ENCODE results near the gene FKBP10. TPM values are rescaled to one million over a fixed set of nuclear protein-coding genes. Genes with fewer than 3 reads are reported as not detected.

Gene FKBP10
- polyA plus RNA-seq, 1 of the 3 experiments (the other 2 are of a cell fraction) = 360 TPM

- H3F3A ChIP-seq (replicated peaks; ENCODE audit: insufficient read depth) = peaks cover 20% of the 10 kb centered on the region
- POLR2A ChIA-PET = interaction anchor here (2.2 kb wide), 1 partner anchor 13 kb away, joined by 10 read pairs; the partner anchor contains the start of gene JUP
- peaks cover 6% of the 10 kb centered on the region; the same call in 1 of the 2 replicates for H4K20me1 ChIP-seq (ENCODE audit: insufficient read depth)
- H3K27me3 ChIP-seq (ENCODE audit: insufficient read depth) = no peaks in the 10 kb centered on the region
- no peaks in the 10 kb centered on the region for H3K9me2 ChIP-seq
- no peak overlapping the region for H3K9ac ChIP-seq
- CTCF ChIA-PET = interaction anchor here (0.6 to 5.0 kb wide), 5 partner anchors 13 to 111 kb away, joined by 3 to 35 read pairs (median 9); partner anchors contain the start of gene JUP
- H3K9me3 ChIP-seq = no peaks in the 10 kb centered on the region
- no peak overlapping the region for H3K4me3 ChIP-seq (ENCODE audit: low read depth in 2 of 2, low read length in 1 of 2)
- H3K4me2 ChIP-seq = no peak overlapping the region
- peak overlapping the region in 1 of 2 experiments; percentile 56; a peak in 1 of 4 replicates for H3K27ac ChIP-seq (ENCODE audit: low read depth in 2 of 2, low read length in 1 of 2)
- WGBS (ENCODE audit: low lambda C conversion rate) = 5% methylated on average over 4 of the region's 12 CpGs
- DNase-seq = peak; percentile 71
- H3K4me1 ChIP-seq (ENCODE audit: control insufficient read depth in 1 of 2, insufficient read depth in 2 of 2, low read depth in 1 of 2, low read length in 1 of 2) = peaks cover 12 to 36% of the 10 kb centered on the region in 2 experiments
- TF ChIP-seq JUND (IDR thresholded peaks at IDR 0.05) = no peak
- no peak for TF ChIP-seq GABPA (IDR thresholded peaks at IDR 0.05; ENCODE audit: low read depth)
- no peak for TF ChIP-seq SMC3 (IDR thresholded peaks at IDR 0.05; ENCODE audit: low read depth, low read length)
- TF ChIP-seq MEF2A (IDR thresholded peaks at IDR 0.05; ENCODE audit: borderline replicate concordance, low read depth) = no peak
- TF ChIP-seq RAD21 (IDR thresholded peaks at IDR 0.05; ENCODE audit: low read length) = no peak
- TF ChIP-seq USF1 (IDR thresholded peaks at IDR 0.05; ENCODE audit: borderline replicate concordance, low read depth) = no peak
- TF ChIP-seq ELF1 (IDR thresholded peaks at IDR 0.05) = peak; percentile 42; the same call in 1 of the 2 replicates
- no peak for TF ChIP-seq TEAD4 (IDR thresholded peaks at IDR 0.05; ENCODE audit: borderline replicate concordance, insufficient read depth)
- no peak for TF ChIP-seq PBX3 (IDR thresholded peaks at IDR 0.05)
- peak; percentile 54; the same call in 1 of the 2 replicates for TF ChIP-seq TCF12 (IDR thresholded peaks at IDR 0.05)
- peak; percentile 37; the same call in 1 of the 2 replicates for TF ChIP-seq FOSL2 (IDR thresholded peaks at IDR 0.05; ENCODE audit: borderline replicate concordance, low read depth)
- TF ChIP-seq RCOR1 (IDR thresholded peaks at IDR 0.05; ENCODE audit: low read length) = no peak
- TF ChIP-seq MXI1 (IDR thresholded peaks at IDR 0.05; ENCODE audit: low read depth, low read length) = no peak
- TF ChIP-seq TAF1 (IDR thresholded peaks at IDR 0.05; ENCODE audit: borderline replicate concordance, low read depth, low read length) = no peak
- no peak for TF ChIP-seq NFIC (IDR thresholded peaks at IDR 0.05; ENCODE audit: borderline replicate concordance)
- H2AFZ ChIP-seq (ENCODE audit: low read depth) = no peak overlapping the region
- no peaks in the 10 kb centered on the region for H3K36me3 ChIP-seq (replicated peaks in 1 of 2; ENCODE audit: control insufficient read depth in 1 of 2, insufficient read depth in 2 of 2, low read length in 1 of 2)
- H3K79me2 ChIP-seq (ENCODE audit: insufficient read depth) = no peaks in the 10 kb centered on the region
Observed at GRCh38 chr17:41773190-41773588, 39.6 kb upstream of the FKBP10 start.

- DNase-seq = no peak
Observed at GRCh38 chr17:41773731-41774193, 39.0 kb upstream of the FKBP10 start.

More at GRCh38 chr17:41773731-41774193, 39.0 kb upstream of the FKBP10 start:
- H3K4me3 ChIP-seq (ENCODE audit: low read depth in 2 of 2, low read length in 1 of 2) = no peak overlapping the region
- H3K9me3 ChIP-seq = no peaks in the 10 kb centered on the region
- H3F3A ChIP-seq (replicated peaks; ENCODE audit: insufficient read depth) = peaks cover 21% of the 10 kb centered on the region
- H3K4me2 ChIP-seq = no peak overlapping the region
- no peaks in the 10 kb centered on the region for H3K27me3 ChIP-seq (ENCODE audit: insufficient read depth)
- H3K4me1 ChIP-seq (ENCODE audit: control insufficient read depth in 1 of 2, insufficient read depth in 2 of 2, low read depth in 1 of 2, low read length in 1 of 2) = peaks cover 12 to 36% of the 10 kb centered on the region in 2 experiments
- H3K79me2 ChIP-seq (ENCODE audit: insufficient read depth) = no peaks in the 10 kb centered on the region
- POLR2A ChIA-PET = interaction anchor here (2.2 kb wide), 1 partner anchor 12 kb away, joined by 10 read pairs; the partner anchor contains the start of gene JUP
- peak overlapping the region in 1 of 2 experiments; percentile 53; a peak in 1 of 4 replicates for H3K27ac ChIP-seq (ENCODE audit: low read depth in 2 of 2, low read length in 1 of 2)
- no peak for TF ChIP-seq USF1 (IDR thresholded peaks at IDR 0.05; ENCODE audit: borderline replicate concordance, low read depth)
- TF ChIP-seq EZH2phosphoT487 (IDR thresholded peaks at IDR 0.05; ENCODE audit: borderline replicate concordance, low read depth) = no peak
- TF ChIP-seq USF2 (IDR thresholded peaks at IDR 0.05; ENCODE audit: borderline replicate concordance, low read depth, low read length) = no peak
- no peak for TF ChIP-seq SIN3A (IDR thresholded peaks at IDR 0.05; ENCODE audit: borderline replicate concordance, low read depth, low read length)
- TF ChIP-seq RAD21 (IDR thresholded peaks at IDR 0.05; ENCODE audit: low read length) = 0 out of 2 replicates have a peak, but pooled peaks have one; percentile 7
- no peak for TF ChIP-seq REST (IDR thresholded peaks at IDR 0.05; ENCODE audit: low read depth, low read length)
- peaks cover 6% of the 10 kb centered on the region; the same call in 1 of the 2 replicates for H4K20me1 ChIP-seq (ENCODE audit: insufficient read depth)
- no peak overlapping the region for H3K9ac ChIP-seq
- no peak overlapping the region for H2AFZ ChIP-seq (ENCODE audit: low read depth)
- WGBS (ENCODE audit: low lambda C conversion rate) = 67% methylated on average over 5 of the region's 8 CpGs
- H3K9me2 ChIP-seq = no peaks in the 10 kb centered on the region
- no peaks in the 10 kb centered on the region for H3K36me3 ChIP-seq (replicated peaks in 1 of 2; ENCODE audit: control insufficient read depth in 1 of 2, insufficient read depth in 2 of 2, low read length in 1 of 2)
- CTCF ChIA-PET = interaction anchor here (0.7 to 5.0 kb wide), 6 partner anchors 12 to 78 kb away, joined by 4 to 35 read pairs (median 6); partner anchors contain the start of gene JUP
